Bronchial epithelial cell (primary cell): Measurements from ENCODE around the gene ANK2. TPM values are rescaled to one million over a fixed set of nuclear protein-coding genes. Genes with fewer than 3 reads are reported as not detected.
A peak's percentile ranks its signal among the peaks of the same experiment; 100 is the strongest.

Source experiments
- DNase-seq: peaks from one replicate; pipeline ENCODE4 v3.0.0-alpha.2; 2010; ENCODE audit warnings: low read depth
- FAIRE-seq: peaks from 2 replicates; lab custom pipeline; 2011; peaks lifted over from hg19 to GRCh38; lab: Jason Lieb, UNC
- H3K27me3 ChIP-seq: 2 replicates; pipeline ENCODE4 v1.5.1; 2011; ENCODE audit warnings: low read length; ENCODE audit not compliant: control insufficient read depth, insufficient read depth
- H3K36me3 ChIP-seq: 2 replicates; pipeline ENCODE4 v1.5.1; 2011; ENCODE audit warnings: low read length; ENCODE audit not compliant: control insufficient read depth, insufficient read depth
- H3K4me3 ChIP-seq: 2 replicates; pipeline ENCODE4 v1.5.1; 2011; ENCODE audit warnings: mild to moderate bottlenecking, low read depth, low read length, control low read depth
- CTCF ChIP-seq: IDR thresholded peaks from 2 replicates; pipeline ENCODE4 v1.5.1; 2011; ENCODE audit warnings: mild to moderate bottlenecking, moderate library complexity, low read length, control low read depth, inconsistent platforms; ENCODE audit not compliant: insufficient read depth, severe bottlenecking
- total RNA-seq: library from RNA; depleted of rRNA; stranded (reverse); fragments of >200 nt; gene quantifications from 2 replicates; pipeline ENCODE4 v1.2.1, GENCODE V29; 2014

ANK2 gene
- total RNA-seq, 1 donor from 2014 or later = 2.6 TPM

- FAIRE-seq = peak; percentile 55
- no peak for DNase-seq
- TF ChIP-seq CTCF = no peak
- no peak overlapping the region for H3K4me3 ChIP-seq
- no peaks in the 10 kb centered on the region for H3K36me3 ChIP-seq
- no peaks in the 10 kb centered on the region for H3K27me3 ChIP-seq
Observed at GRCh38 chr4:113316879-113317278, 267.4 kb downstream of the ANK2 start.

- Histone ChIP-seq H3K36me3 (no peaks in the 10 kb centered on the region), H3K27me3 (no peaks in the 10 kb centered on the region), H3K4me3 (no peak overlapping the region)
- FAIRE-seq (peak; percentile 58), DNase-seq (no peak)
- TF ChIP-seq CTCF = no peak
Observed at GRCh38 chr4:113317523-113317922, 268.1 kb downstream of the ANK2 start.

GRCh38 chr4:113322736-113323135, 273.3 kb downstream of the ANK2 start:
- FAIRE-seq = no peak
- no peaks in the 10 kb centered on the region for H3K27me3 ChIP-seq
- no peak overlapping the region for H3K4me3 ChIP-seq
- no peak for DNase-seq
- no peak for TF ChIP-seq CTCF
- no peaks in the 10 kb centered on the region for H3K36me3 ChIP-seq

DNA sequence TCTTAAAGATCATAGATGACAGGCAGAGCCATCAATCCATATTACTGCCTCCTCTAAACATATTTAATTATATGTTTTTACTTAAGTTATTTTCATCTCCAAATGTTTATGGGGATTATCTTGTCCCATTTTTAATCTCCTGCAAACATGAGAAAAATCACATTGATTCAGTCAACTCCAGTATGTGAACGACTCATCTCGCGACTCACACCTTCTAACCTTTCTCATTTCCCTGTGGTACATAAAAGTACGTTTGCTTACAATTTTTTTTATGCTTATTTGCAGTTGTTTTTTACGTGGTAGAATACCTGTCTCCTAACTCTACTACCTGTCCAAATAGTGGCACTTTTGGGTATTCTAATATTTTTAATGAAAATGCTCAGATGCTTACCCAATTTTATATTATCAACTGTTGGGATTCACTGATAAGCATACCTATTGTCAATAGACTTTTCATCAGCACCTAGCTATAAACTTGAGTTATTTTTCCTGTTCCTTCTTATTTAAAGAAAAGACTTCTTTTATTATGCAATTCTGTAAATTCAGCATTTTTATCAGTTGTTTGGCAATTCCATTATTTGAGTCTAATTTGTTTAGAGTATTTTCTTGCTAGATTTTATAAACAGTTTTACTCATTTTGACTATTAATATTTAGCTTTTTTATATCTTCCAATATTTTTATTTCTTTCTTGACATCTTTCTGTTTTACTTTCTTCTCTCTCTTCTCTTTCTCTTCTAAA, 276.6 kb downstream of the ANK2 start:
- DNase-seq (peak; percentile 61), FAIRE-seq (no peak)
- Histone ChIP-seq H3K36me3 (no peaks in the 10 kb centered on the region), H3K4me3 (no peak overlapping the region), H3K27me3 (no peaks in the 10 kb centered on the region)
- TF ChIP-seq CTCF = no peak

- Histone ChIP-seq H3K36me3 (no peaks in the 10 kb centered on the region), H3K27me3 (peaks cover 3% of the 10 kb centered on the region), H3K4me3 (no peak overlapping the region)
- FAIRE-seq (no peak), DNase-seq (no peak)
- no peak for TF ChIP-seq CTCF
Observed at GRCh38 chr4:113327494-113327893, 278.0 kb downstream of the ANK2 start.

GRCh38 chr4:113328514-113328913, 279.1 kb downstream of the ANK2 start:
- H3K36me3 ChIP-seq = no peaks in the 10 kb centered on the region

More at GRCh38 chr4:113328514-113328913, 279.1 kb downstream of the ANK2 start:
- peak; percentile 48 for TF ChIP-seq CTCF
- Histone ChIP-seq H3K4me3 (no peak overlapping the region), H3K27me3 (peaks cover 3% of the 10 kb centered on the region)
- FAIRE-seq (no peak), DNase-seq (peak; percentile 15)
